SW480 (cell line): Measurements from ENCODE around the gene ZCCHC8.

Source experiments
- DNase-seq: peaks from one replicate; pipeline ENCODE4 v3.0.0-alpha.2; 2016; ENCODE audit warnings: low spot score

The ZCCHC8 gene

GRCh38 chr12:122427403-122427802 lies 73.3 kb downstream of the ZCCHC8 start:
- DNase-seq, result no peak

GRCh38 chr12:122423258-122424165 lies 77.2 kb downstream of the ZCCHC8 start:
- peak; percentile 45 for DNase-seq

DNA sequence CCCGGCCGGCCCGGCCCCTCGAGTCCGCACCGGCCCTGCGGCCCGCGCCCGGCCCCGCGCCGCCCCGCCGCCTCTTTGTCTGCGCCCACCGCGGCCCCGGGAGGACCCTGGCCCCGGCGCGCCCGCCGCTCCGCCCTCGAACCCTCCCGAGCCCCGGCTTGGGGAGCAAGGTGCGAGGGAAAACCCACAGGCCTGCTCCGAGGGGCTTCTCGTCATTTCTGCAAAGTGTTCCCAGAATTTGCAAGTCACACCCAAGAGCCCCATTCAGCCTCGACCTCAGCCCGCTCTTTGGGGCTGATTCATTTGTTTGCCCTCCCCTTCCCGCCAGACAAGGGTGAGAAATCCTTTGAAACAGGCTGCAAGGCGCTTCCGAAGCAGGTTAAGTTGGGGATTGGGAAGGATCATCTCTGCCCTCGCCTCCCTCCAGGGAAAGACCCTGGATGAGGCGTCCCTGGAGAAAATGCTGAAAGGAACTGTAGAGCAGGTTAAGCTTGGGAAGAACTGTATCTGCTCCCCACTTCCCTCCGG lies 77.9 kb downstream of the ZCCHC8 start:
- DNase-seq, result peak; percentile 46

DNA sequence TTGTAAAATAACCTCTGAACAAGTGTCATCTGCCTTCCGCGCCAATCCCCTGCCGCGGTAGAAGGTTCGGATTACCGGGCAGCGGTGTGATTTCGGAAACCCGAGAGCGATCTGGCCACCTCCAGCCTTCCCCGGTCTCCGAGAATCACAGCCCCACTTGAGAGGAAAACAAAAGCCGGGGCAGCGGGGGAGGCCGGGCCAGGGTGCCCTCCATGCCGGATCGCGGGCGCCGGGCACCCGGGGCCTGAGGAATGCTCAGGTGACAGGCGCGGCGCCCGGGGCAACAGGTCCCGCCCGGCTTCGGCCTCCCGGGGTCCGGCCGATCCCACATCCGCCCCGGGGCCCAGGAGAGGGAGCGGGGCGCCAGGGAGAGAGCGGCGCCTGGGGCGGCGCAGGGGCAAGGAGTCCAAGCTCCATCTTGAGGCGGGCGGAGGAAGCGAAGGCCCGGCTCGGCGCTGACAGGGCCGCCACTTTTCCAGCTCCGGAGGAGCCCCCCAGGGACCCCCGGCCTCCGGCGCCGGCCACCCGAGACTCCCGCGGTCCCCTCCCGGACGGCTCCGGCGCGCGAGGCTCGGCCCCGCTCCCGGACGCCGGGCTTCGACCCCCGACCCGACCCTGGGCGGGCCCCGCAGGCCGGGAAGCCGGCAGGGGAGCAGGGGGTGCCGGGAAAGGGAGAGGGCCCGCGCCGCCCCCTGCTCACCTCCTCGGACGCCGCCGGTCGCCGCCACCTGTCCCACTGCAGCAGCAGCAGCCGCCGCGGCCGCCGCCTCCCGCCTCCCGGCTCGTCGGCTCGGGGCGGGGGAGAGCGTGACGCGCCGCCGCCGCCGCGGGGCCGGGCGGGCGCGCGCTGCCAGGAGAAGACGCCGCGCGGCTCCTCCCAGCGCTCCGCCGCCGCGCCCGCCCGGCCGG lies 78.7 kb downstream of the ZCCHC8 start, which contains the start of gene CLIP1:
Gene CLIP1 (minus strand): TSS at position 849 of the 909 bp plus-strand sequence. CDS start 42,217 bp downstream, outside the sequence.
- DNase-seq, result peak; percentile 73
